ENCODE data around the gene RPA3. TPM values are rescaled to one million over a fixed set of nuclear protein-coding genes. Genes with fewer than 3 reads are reported as not detected.

RPA3 gene
- total RNA-seq, 1 experiment from 2014 or later, result 90.2 TPM

- Mint-ChIP-seq H3K27me3 (ENCODE audit: insufficient read depth, unreplicated experiment) (no peaks in the 10 kb centered on the region), H3K36me3 (ENCODE audit: insufficient read depth, unreplicated experiment) (no peaks in the 10 kb centered on the region), H3K9me3 (ENCODE audit: unreplicated experiment) (no peaks in the 10 kb centered on the region), H3K4me3 (ENCODE audit: unreplicated experiment) (no peak overlapping the region), H3K4me1 (ENCODE audit: low read depth, unreplicated experiment) (peaks cover 7% of the 10 kb centered on the region), H3K27ac (ENCODE audit: unreplicated experiment) (no peak overlapping the region)
- POLR2A ChIA-PET, result no interaction called here
- Histone ChIP-seq H3K36me3 (ENCODE audit: control insufficient read depth, insufficient read depth, low read length) (no peaks in the 10 kb centered on the region), H3K27me3 (replicated peaks; ENCODE audit: control insufficient read depth, insufficient read depth, low read length) (no peaks in the 10 kb centered on the region), H3K9me3 (no peaks in the 10 kb centered on the region), H3K4me3 (ENCODE audit: low read depth, low read length) (no peak overlapping the region), H3K4me1 (no peaks in the 10 kb centered on the region)
- BruUV-seq (replicated peaks), result no TSS peak
- intact Hi-C loops (cut with micrococcal nuclease; ENCODE audit: unreplicated experiment), result no loop called here
- CTCF ChIA-PET, result no interaction called here
- no peak for TF ChIP-seq CTCF (IDR thresholded peaks at IDR 0.05; ENCODE audit: insufficient read depth in 1 of 2, low read depth in 1 of 2, low read length in 1 of 2, severe bottlenecking in 1 of 2, unreplicated experiment in 1 of 2)
- DNase-seq, result no peak
Measured at GRCh38 chr7:7701527-7701926, 16.9 kb downstream of the RPA3 start.

- Mint-ChIP-seq H3K36me3 (ENCODE audit: insufficient read depth, unreplicated experiment) (no peaks in the 10 kb centered on the region), H3K4me3 (ENCODE audit: unreplicated experiment) (no peak overlapping the region), H3K9me3 (ENCODE audit: unreplicated experiment) (no peaks in the 10 kb centered on the region), H3K4me1 (ENCODE audit: low read depth, unreplicated experiment) (peaks cover 7% of the 10 kb centered on the region), H3K27ac (ENCODE audit: unreplicated experiment) (no peak overlapping the region), H3K27me3 (ENCODE audit: insufficient read depth, unreplicated experiment) (no peaks in the 10 kb centered on the region)
- no peaks in the 10 kb centered on the region for H3K36me3 ChIP-seq (ENCODE audit: control insufficient read depth, insufficient read depth, low read length)
- H3K4me3 ChIP-seq (ENCODE audit: low read depth, low read length), result no peak overlapping the region
- no peaks in the 10 kb centered on the region for H3K4me1 ChIP-seq
- POLR2A ChIA-PET, result no interaction called here
- intact Hi-C loops (cut with micrococcal nuclease; ENCODE audit: unreplicated experiment), result no loop called here
- H3K27me3 ChIP-seq (replicated peaks; ENCODE audit: control insufficient read depth, insufficient read depth, low read length), result no peaks in the 10 kb centered on the region
- TF ChIP-seq CTCF (IDR thresholded peaks at IDR 0.05; ENCODE audit: insufficient read depth in 1 of 2, low read depth in 1 of 2, low read length in 1 of 2, severe bottlenecking in 1 of 2, unreplicated experiment in 1 of 2), result no peak
- CTCF ChIA-PET, result no interaction called here
- no peak for DNase-seq
- no peaks in the 10 kb centered on the region for H3K9me3 ChIP-seq
- no TSS peak for BruUV-seq (replicated peaks)
Measured at GRCh38 chr7:7699970-7700369, 18.4 kb downstream of the RPA3 start.

GRCh38 chr7:7699380-7699779 is 19.0 kb downstream of the RPA3 start:
- H3K36me3 ChIP-seq (ENCODE audit: control insufficient read depth, insufficient read depth, low read length), result no peaks in the 10 kb centered on the region
- H3K4me3 Mint-ChIP-seq (ENCODE audit: unreplicated experiment), result no peak overlapping the region
- H3K9me3 ChIP-seq, result no peaks in the 10 kb centered on the region
- peaks cover 5% of the 10 kb centered on the region for H3K9me3 Mint-ChIP-seq (ENCODE audit: unreplicated experiment)
- ChIA-PET POLR2A (no interaction called here), CTCF (no interaction called here)
- no peaks in the 10 kb centered on the region for H3K27me3 ChIP-seq (replicated peaks; ENCODE audit: control insufficient read depth, insufficient read depth, low read length)
- intact Hi-C loops (cut with micrococcal nuclease; ENCODE audit: unreplicated experiment), result no loop called here
- no peaks in the 10 kb centered on the region for H3K4me1 ChIP-seq
- H3K4me1 Mint-ChIP-seq (ENCODE audit: low read depth, unreplicated experiment), result peaks cover 7% of the 10 kb centered on the region
- TF ChIP-seq CTCF (IDR thresholded peaks at IDR 0.05; ENCODE audit: insufficient read depth in 1 of 2, low read depth in 1 of 2, low read length in 1 of 2, severe bottlenecking in 1 of 2, unreplicated experiment in 1 of 2), result no peak
- H3K4me3 ChIP-seq (ENCODE audit: low read depth, low read length), result no peak overlapping the region
- H3K27ac Mint-ChIP-seq (ENCODE audit: unreplicated experiment), result no peak overlapping the region
- no TSS peak for BruUV-seq (replicated peaks)
- DNase-seq, result no peak
- H3K27me3 Mint-ChIP-seq (ENCODE audit: insufficient read depth, unreplicated experiment), result no peaks in the 10 kb centered on the region
- H3K36me3 Mint-ChIP-seq (ENCODE audit: insufficient read depth, unreplicated experiment), result no peaks in the 10 kb centered on the region
